Measurements from ENCODE around the gene CRYGC.

CRYGC gene, protein sequence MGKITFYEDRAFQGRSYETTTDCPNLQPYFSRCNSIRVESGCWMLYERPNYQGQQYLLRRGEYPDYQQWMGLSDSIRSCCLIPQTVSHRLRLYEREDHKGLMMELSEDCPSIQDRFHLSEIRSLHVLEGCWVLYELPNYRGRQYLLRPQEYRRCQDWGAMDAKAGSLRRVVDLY

DNA sequence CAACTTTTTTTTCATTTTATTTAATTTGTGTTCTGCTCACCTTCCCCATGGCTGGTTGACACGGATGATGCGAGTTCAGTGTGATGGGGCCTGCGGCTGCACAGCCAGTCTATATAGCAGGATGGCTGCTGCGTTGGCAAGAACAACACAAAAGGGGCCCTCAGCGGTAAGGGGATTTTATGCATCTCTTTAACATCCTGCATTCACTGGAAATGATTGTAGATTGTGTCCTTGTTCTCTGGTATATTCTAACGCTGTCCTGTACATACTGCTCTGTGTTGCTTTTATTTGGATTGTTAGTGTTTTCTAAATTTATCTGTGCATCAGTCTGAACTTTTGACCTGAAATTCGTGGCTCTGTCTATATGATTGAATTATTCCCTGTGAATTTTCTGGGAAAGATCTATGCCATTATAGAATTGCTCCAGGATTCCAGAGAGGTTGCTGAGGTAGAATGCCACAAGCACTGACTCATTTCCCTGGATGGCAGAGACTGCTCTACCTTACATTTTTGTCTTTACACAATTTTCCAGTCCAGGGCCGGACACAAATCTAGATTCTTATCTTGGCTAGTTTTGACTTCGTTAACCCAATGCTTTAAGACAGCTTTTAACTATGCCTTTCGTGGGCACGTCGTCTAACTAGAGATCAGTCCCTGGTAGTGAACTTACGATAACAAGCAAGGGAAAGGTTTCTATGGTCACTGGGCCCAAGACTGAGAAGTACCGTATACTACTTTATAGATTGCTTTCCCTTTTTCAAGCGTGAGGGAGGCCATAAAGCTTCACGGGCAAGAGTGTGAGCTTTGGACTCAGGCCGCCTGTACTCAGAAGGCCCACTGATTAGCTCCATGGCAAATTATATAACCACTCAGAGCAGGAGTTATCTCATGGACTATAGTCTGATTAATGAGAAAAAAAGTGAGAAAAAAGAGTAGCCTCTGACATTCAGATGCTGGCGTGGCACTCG lies at the start of gene CRYGC:
TSS of gene CRYGC (minus strand) at position 85 of the 968 bp plus-strand sequence. CDS start at position 49, 36 bp downstream.
- Mint-ChIP-seq H3K27me3 (peaks cover 15% of the 10 kb centered on the region), H3K9me3 (peaks cover 4% of the 10 kb centered on the region), H3K36me3 (no peaks in the 10 kb centered on the region), H3K4me3 (no peak within 1 kb of the TSS), H3K27ac (no peak within 1 kb of the TSS), H3K4me1 (peaks cover 3% of the 10 kb centered on the region)

- Mint-ChIP-seq H3K4me3 (no peak overlapping the region), H3K27ac (no peak overlapping the region), H3K4me1 (peaks cover 5% of the 10 kb centered on the region), H3K36me3 (no peaks in the 10 kb centered on the region), H3K9me3 (no peaks in the 10 kb centered on the region), H3K27me3 (peaks cover 7% of the 10 kb centered on the region)
These were observed 49.5 kb upstream of the CRYGC start for GRCh38 chr2:208179028-208179609.

- H3K36me3 Mint-ChIP-seq = no peaks in the 10 kb centered on the region
- H3K4me1 Mint-ChIP-seq = peaks cover 5% of the 10 kb centered on the region
- H3K27me3 Mint-ChIP-seq = peaks cover 8% of the 10 kb centered on the region
- H3K4me3 Mint-ChIP-seq = no peak overlapping the region
- H3K27ac Mint-ChIP-seq = no peak overlapping the region
- H3K9me3 Mint-ChIP-seq = no peaks in the 10 kb centered on the region
These were observed 46.2 kb upstream of the CRYGC start for GRCh38 chr2:208175840-208176153.

- H3K27me3 Mint-ChIP-seq = peaks cover 8% of the 10 kb centered on the region
- H3K36me3 Mint-ChIP-seq = no peaks in the 10 kb centered on the region
- H3K4me1 Mint-ChIP-seq = peaks cover 5% of the 10 kb centered on the region
- no peak overlapping the region for H3K27ac Mint-ChIP-seq
- H3K4me3 Mint-ChIP-seq = no peak overlapping the region
- no peaks in the 10 kb centered on the region for H3K9me3 Mint-ChIP-seq
These were observed 45.6 kb upstream of the CRYGC start for GRCh38 chr2:208175069-208175839.

DNA sequence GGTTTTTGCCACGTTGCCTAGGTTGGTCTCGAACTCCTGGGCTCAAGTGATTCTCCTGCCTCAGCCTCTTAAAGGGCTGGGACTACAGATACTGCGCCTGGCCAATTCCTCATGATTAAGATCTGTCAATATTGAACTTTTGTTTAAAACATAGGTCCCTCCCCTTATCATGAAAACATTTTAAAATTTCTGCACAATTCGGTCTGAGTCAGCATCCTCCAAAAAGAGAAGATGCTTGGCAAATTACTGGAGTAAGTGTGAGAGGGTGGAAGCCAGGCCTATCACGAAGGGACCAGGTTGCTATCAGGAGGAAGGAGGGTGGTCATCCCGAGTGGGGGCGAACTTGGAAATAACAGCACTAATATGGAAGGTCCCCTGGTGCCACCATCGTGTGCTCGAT lies 44.5 kb upstream of the CRYGC start:
- Mint-ChIP-seq H3K4me3 (no peak overlapping the region), H3K4me1 (peaks cover 5% of the 10 kb centered on the region), H3K27me3 (peaks cover 8% of the 10 kb centered on the region), H3K36me3 (no peaks in the 10 kb centered on the region), H3K9me3 (no peaks in the 10 kb centered on the region), H3K27ac (no peak overlapping the region)

DNA sequence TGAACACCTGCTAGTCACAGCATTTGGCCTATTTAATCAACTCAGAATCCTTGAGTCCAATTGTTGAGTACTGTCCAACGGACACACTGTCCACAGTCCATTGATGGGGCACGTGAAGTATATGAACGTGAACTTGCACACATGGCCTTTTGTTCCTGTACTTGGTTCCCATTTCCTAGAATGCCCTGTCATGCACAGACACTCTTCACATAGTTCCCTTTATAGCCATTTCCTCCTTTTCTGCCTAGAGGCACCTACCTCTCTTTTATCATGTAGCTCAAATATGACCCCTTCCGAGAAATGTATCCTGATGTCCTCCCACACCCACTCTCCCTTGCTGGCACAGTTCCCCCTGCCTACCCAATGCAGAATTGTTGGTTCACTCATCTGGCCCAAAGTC lies 42.5 kb upstream of the CRYGC start:
- Mint-ChIP-seq H3K27me3 (peaks cover 8% of the 10 kb centered on the region), H3K9me3 (no peaks in the 10 kb centered on the region), H3K4me3 (no peak overlapping the region), H3K4me1 (peaks cover 5% of the 10 kb centered on the region), H3K36me3 (no peaks in the 10 kb centered on the region), H3K27ac (no peak overlapping the region)

DNA sequence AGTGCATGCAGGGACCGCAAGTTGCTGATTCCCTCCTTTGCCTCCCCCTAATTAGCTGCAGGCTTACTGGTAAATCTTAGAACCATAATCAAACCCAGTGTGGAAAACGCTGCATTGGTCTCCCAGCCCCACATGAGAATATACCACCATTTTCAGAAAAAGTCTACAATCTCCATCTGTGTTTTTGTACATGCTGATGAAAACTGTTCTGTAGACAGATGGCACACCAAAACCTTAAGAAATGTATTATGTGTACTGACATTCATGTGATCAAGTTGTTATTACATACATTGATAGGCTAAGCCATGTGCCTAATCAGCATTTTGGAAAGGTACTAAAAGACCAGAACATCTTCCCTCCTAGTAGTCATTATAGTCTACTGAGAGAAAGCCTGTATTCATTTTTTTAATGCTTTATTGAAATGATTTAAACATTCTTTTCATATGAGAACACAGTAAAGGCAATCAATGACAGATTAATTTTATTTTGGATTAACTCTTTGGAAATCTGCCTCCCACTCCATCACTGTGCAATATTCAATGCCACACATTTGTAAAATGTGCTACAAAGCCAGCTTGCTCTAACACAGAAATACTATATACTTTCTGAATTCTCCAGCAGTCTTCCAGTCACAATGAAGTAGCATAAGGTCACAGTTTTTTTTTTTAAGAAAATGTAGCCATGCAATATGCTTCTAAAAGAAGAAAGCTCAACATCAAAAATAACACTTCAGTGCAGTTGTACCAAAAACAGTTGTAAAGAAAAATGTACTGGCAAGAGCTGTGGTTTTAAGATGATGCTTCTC lies 35.5 kb upstream of the CRYGC start:
- H3K36me3 Mint-ChIP-seq = no peaks in the 10 kb centered on the region
- H3K4me1 Mint-ChIP-seq = no peaks in the 10 kb centered on the region
- no peak overlapping the region for H3K4me3 Mint-ChIP-seq
- no peak overlapping the region for H3K27ac Mint-ChIP-seq
- peaks cover 7% of the 10 kb centered on the region for H3K27me3 Mint-ChIP-seq
- no peaks in the 10 kb centered on the region for H3K9me3 Mint-ChIP-seq

- Mint-ChIP-seq H3K4me3 (no peak within 1 kb of the TSS), H3K27ac (no peak within 1 kb of the TSS), H3K4me1 (no peaks in the 10 kb centered on the region), H3K9me3 (no peaks in the 10 kb centered on the region), H3K36me3 (no peaks in the 10 kb centered on the region), H3K27me3 (peaks cover 7% of the 10 kb centered on the region)
These were observed 33.9 kb upstream of the CRYGC start, which contains the start of gene CRYGA for GRCh38 chr2:208163489-208163888. CRYGA (minus strand) TSS chr2:208163589; CDS start chr2:208163556, 33 bp downstream.

GRCh38 chr2:208156439-208156838 lies 26.8 kb upstream of the CRYGC start:
- Mint-ChIP-seq H3K27me3 (no peaks in the 10 kb centered on the region), H3K4me3 (no peak overlapping the region), H3K27ac (no peak overlapping the region), H3K36me3 (no peaks in the 10 kb centered on the region), H3K9me3 (no peaks in the 10 kb centered on the region), H3K4me1 (no peaks in the 10 kb centered on the region)

- peaks cover 8% of the 10 kb centered on the region for H3K9me3 Mint-ChIP-seq
- H3K27me3 Mint-ChIP-seq = peaks cover 1% of the 10 kb centered on the region
- no peaks in the 10 kb centered on the region for H3K4me1 Mint-ChIP-seq
- no peak overlapping the region for H3K27ac Mint-ChIP-seq
- no peak overlapping the region for H3K4me3 Mint-ChIP-seq
- H3K36me3 Mint-ChIP-seq = no peaks in the 10 kb centered on the region
These were observed 23.5 kb upstream of the CRYGC start for GRCh38 chr2:208153156-208153555.

DNA sequence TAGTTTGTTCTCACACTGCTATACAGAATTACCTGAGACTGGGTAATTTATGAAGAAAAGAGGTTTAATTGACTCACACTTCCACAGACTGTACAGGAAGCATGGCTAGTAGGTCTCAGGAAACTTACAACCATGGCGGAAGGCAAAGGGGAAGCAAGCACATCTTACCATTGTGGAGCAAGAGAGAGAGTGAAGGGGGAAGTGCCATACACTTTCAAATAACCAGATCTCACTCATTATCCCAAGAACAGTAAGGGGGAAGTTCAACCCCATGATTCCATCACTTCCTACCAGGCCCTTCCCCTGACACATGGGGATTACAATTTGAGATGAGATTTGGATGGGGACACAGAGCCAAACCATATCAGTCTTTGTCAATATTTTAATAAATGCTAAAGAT lies 21.3 kb upstream of the CRYGC start:
- Mint-ChIP-seq H3K36me3 (no peaks in the 10 kb centered on the region), H3K9me3 (peaks cover 8% of the 10 kb centered on the region), H3K4me3 (no peak overlapping the region)

DNA sequence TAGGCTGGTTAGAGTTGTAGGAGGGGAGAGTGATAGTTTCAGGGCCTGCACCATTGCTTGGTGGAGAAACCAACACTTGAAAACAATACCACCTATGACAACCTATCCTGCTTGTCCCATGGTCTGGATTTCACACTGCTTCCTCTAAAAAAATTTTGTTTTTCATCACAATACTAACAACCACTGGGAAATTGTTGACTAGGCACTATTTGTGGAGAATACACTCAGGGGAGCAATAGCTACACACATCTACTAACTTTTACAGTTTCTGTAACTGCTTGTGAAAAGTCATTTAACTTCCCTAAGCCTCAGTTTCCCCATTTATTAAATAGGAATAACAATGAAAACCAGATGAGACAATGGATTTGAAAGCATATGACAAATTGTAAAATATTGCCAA lies 20.5 kb upstream of the CRYGC start:
- Mint-ChIP-seq H3K27ac (no peak overlapping the region), H3K27me3 (peaks cover 1% of the 10 kb centered on the region), H3K4me1 (no peaks in the 10 kb centered on the region), H3K9me3 (peaks cover 8% of the 10 kb centered on the region), H3K4me3 (no peak overlapping the region), H3K36me3 (no peaks in the 10 kb centered on the region)

More for the DNA sequence above, 21.3 kb upstream of the CRYGC start:
- H3K4me1 Mint-ChIP-seq = no peaks in the 10 kb centered on the region
- peaks cover 1% of the 10 kb centered on the region for H3K27me3 Mint-ChIP-seq
- no peak overlapping the region for H3K27ac Mint-ChIP-seq

DNA sequence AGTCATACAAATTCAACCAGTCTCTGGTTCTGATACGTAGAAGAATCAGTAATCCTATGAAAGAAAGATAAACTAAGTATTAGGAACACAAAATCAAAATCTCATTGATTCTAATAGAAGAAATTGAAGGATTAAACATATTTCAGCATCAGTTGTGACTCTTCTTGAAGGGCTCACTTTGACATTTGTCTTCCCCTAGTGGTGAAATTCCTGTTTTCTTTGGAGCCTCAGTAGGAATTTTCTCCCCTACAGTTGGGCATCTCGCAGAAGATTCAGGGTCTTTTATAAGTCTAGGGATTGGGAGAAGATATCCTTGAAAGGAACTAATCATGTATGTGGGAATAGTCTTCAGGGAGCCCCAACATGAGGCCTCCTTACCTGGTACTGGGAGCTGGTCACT lies 19.2 kb upstream of the CRYGC start:
- H3K36me3 Mint-ChIP-seq = no peaks in the 10 kb centered on the region
- H3K27ac Mint-ChIP-seq = no peak overlapping the region
- no peak overlapping the region for H3K4me3 Mint-ChIP-seq
- peaks cover 1% of the 10 kb centered on the region for H3K27me3 Mint-ChIP-seq
- no peaks in the 10 kb centered on the region for H3K4me1 Mint-ChIP-seq
- H3K9me3 Mint-ChIP-seq = peaks cover 8% of the 10 kb centered on the region

DNA sequence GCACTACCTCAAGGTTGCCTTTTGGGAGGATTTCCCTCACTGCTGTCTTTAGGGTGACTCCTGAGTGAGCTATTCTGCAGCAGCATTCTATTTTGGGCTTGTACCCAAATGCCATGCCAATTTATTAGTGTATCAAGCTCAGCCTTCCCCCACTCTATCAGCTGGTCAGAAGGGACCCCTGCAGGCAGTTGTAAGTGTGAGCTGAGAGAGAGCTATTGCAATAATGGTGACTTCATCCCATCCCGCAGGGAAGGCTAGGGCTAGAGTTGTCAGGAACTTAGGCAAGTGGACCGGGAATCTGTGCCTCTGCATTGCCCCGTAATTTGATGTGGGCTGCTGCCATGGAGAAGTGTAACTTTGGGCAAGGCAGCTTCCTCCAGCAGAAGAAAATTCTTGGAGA lies 18.1 kb upstream of the CRYGC start:
- Mint-ChIP-seq H3K4me1 (no peaks in the 10 kb centered on the region), H3K27me3 (peaks cover 1% of the 10 kb centered on the region), H3K27ac (no peak overlapping the region), H3K9me3 (peaks cover 8% of the 10 kb centered on the region), H3K36me3 (no peaks in the 10 kb centered on the region), H3K4me3 (no peak overlapping the region)

DNA sequence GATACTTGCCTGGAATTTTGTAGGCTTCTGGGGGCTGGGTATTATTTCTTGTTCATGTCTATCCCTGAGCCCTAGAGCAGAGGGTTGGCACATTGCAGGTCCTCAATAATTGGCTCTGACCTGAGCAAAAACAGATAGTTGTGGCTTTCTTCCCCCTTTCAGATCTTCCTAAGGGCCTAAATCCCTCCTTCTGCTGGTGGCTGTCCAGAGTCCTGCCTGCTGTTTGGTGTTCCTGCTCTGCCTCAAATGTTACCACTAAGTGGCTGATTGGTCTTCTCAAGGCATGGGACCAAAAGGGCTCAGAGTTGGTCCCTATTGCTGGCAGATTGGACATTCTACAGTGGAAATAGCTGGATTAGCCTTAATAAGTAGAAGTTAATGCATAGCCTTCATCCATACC lies 17.4 kb upstream of the CRYGC start:
- H3K27ac Mint-ChIP-seq = no peak overlapping the region
- H3K36me3 Mint-ChIP-seq = no peaks in the 10 kb centered on the region
- no peaks in the 10 kb centered on the region for H3K4me1 Mint-ChIP-seq
- peaks cover 8% of the 10 kb centered on the region for H3K9me3 Mint-ChIP-seq
- no peak overlapping the region for H3K4me3 Mint-ChIP-seq
- H3K27me3 Mint-ChIP-seq = peaks cover 1% of the 10 kb centered on the region
